GM12891 (cell line): Measurements from ENCODE around the gene BMPR2.

Source experiments
- POLR2A ChIP-seq: IDR thresholded peaks from 2 replicates; pipeline ENCODE4 v1.6.1; 2011; ENCODE audit warnings: low read depth, low read length, control low read depth
- POLR2AphosphoS5 ChIP-seq: IDR thresholded peaks from 2 replicates; pipeline ENCODE4 v1.6.1; 2011; ENCODE audit warnings: low read depth, low read length, control low read depth

- TF ChIP-seq POLR2A (no peak), POLR2AphosphoS5 (no peak)
Observed at GRCh38 chr2:202541137-202541536, 165.0 kb downstream of the BMPR2 start.
